ENCODE results near the gene STX7. TPM values are rescaled to one million over a fixed set of nuclear protein-coding genes. Genes with fewer than 3 reads are reported as not detected.
A peak's percentile ranks its signal among the peaks of the same experiment; 100 is the strongest.

Gene STX7
- total and polyA plus RNA-seq, 2 donors, result 39.7 to 41.1 TPM

GRCh38 chr6:132524646-132525045 lies 11.7 kb upstream of the STX7 start:
- no peak overlapping the region for H3K27ac ChIP-seq (ENCODE audit: low read depth)
- WGBS, result 73% methylated on average over 5 of the region's 5 CpGs
- H3K4me3 ChIP-seq (ENCODE audit: low read depth, low read length), result no peak overlapping the region
- H3K36me3 ChIP-seq (ENCODE audit: insufficient read depth), result no peaks in the 10 kb centered on the region
- no peaks in the 10 kb centered on the region for H3K4me1 ChIP-seq (ENCODE audit: insufficient read depth)
- no peak for DNase-seq (ENCODE audit: extremely low spot score)

GRCh38 chr6:132520953-132521352 lies 8.0 kb upstream of the STX7 start:
- no peak overlapping the region for H3K27ac ChIP-seq (ENCODE audit: low read depth)
- H3K4me3 ChIP-seq (ENCODE audit: low read depth, low read length), result no peak overlapping the region
- no peaks in the 10 kb centered on the region for H3K4me1 ChIP-seq (ENCODE audit: insufficient read depth)
- no peaks in the 10 kb centered on the region for H3K36me3 ChIP-seq (ENCODE audit: insufficient read depth)
- no peak for DNase-seq (ENCODE audit: extremely low spot score)
- 48% methylated on average over 2 of the region's 2 CpGs for WGBS

- peaks cover 2% of the 10 kb centered on the region for H3K4me1 ChIP-seq (ENCODE audit: insufficient read depth)
- H3K27ac ChIP-seq (ENCODE audit: low read depth), result no peak overlapping the region
- H3K36me3 ChIP-seq (ENCODE audit: insufficient read depth), result no peaks in the 10 kb centered on the region
- DNase-seq (ENCODE audit: extremely low spot score), result no peak
- no peak overlapping the region for H3K4me3 ChIP-seq (ENCODE audit: low read depth, low read length)
- 51% methylated on average over 2 of the region's 2 CpGs for WGBS
These were observed 2.5 kb upstream of the STX7 start for GRCh38 chr6:132515386-132515785.

GRCh38 chr6:132513831-132514545 lies 1.1 kb upstream of the STX7 start:
- 56% methylated on average over 3 of the region's 3 CpGs for WGBS
- Histone ChIP-seq H3K4me1 (ENCODE audit: insufficient read depth) (peaks cover 2% of the 10 kb centered on the region), H3K27ac (ENCODE audit: low read depth) (no peak overlapping the region), H3K4me3 (ENCODE audit: low read depth, low read length) (no peak overlapping the region), H3K36me3 (ENCODE audit: insufficient read depth) (no peaks in the 10 kb centered on the region)
- no peak for DNase-seq (ENCODE audit: extremely low spot score)

GRCh38 chr6:132512342-132512637 lies 626 bp downstream of the STX7 start:
- under 1% methylated on average over 7 of the region's 7 CpGs for WGBS
- Histone ChIP-seq H3K27ac (ENCODE audit: low read depth) (peak overlapping the region; percentile 89), H3K4me1 (ENCODE audit: insufficient read depth) (peaks cover 2% of the 10 kb centered on the region), H3K4me3 (ENCODE audit: low read depth, low read length) (peak overlapping the region; percentile 96), H3K36me3 (ENCODE audit: insufficient read depth) (no peaks in the 10 kb centered on the region)
- no peak for DNase-seq (ENCODE audit: extremely low spot score)

- no peak overlapping the region for H3K27ac ChIP-seq (ENCODE audit: low read depth)
- H3K4me3 ChIP-seq (ENCODE audit: low read depth, low read length), result peak overlapping the region; percentile 31
- DNase-seq (ENCODE audit: extremely low spot score), result no peak
- WGBS, result 37% methylated on average over 2 of the region's 2 CpGs
- H3K36me3 ChIP-seq (ENCODE audit: insufficient read depth), result no peaks in the 10 kb centered on the region
- H3K4me1 ChIP-seq (ENCODE audit: insufficient read depth), result peaks cover 2% of the 10 kb centered on the region
These were observed 1.1 kb downstream of the STX7 start for GRCh38 chr6:132511831-132512220.

GRCh38 chr6:132511210-132511830 lies 1.6 kb downstream of the STX7 start:
- no peak overlapping the region for H3K4me3 ChIP-seq (ENCODE audit: low read depth, low read length)
- H3K4me1 ChIP-seq (ENCODE audit: insufficient read depth), result peaks cover 2% of the 10 kb centered on the region
- DNase-seq (ENCODE audit: extremely low spot score), result no peak
- WGBS, result 53% methylated on average over 4 of the region's 4 CpGs
- H3K36me3 ChIP-seq (ENCODE audit: insufficient read depth), result no peaks in the 10 kb centered on the region
- H3K27ac ChIP-seq (ENCODE audit: low read depth), result no peak overlapping the region

- Histone ChIP-seq H3K36me3 (ENCODE audit: insufficient read depth) (no peaks in the 10 kb centered on the region), H3K27ac (ENCODE audit: low read depth) (no peak overlapping the region), H3K4me3 (ENCODE audit: low read depth, low read length) (no peak overlapping the region), H3K4me1 (ENCODE audit: insufficient read depth) (peaks cover 2% of the 10 kb centered on the region)
- DNase-seq (ENCODE audit: extremely low spot score), result no peak
- 97% methylated on average over 5 of the region's 5 CpGs for WGBS
These were observed 5.8 kb downstream of the STX7 start for GRCh38 chr6:132506869-132507808.

GRCh38 chr6:132506461-132506860 lies 6.5 kb downstream of the STX7 start:
- H3K4me3 ChIP-seq (ENCODE audit: low read depth, low read length), result no peak overlapping the region
- H3K4me1 ChIP-seq (ENCODE audit: insufficient read depth), result peaks cover 2% of the 10 kb centered on the region
- WGBS, result 60% methylated on average over 2 of the region's 2 CpGs
- no peaks in the 10 kb centered on the region for H3K36me3 ChIP-seq (ENCODE audit: insufficient read depth)
- no peak for DNase-seq (ENCODE audit: extremely low spot score)
- H3K27ac ChIP-seq (ENCODE audit: low read depth), result no peak overlapping the region

GRCh38 chr6:132505158-132505557 lies 7.8 kb downstream of the STX7 start:
- Histone ChIP-seq H3K36me3 (ENCODE audit: insufficient read depth) (no peaks in the 10 kb centered on the region), H3K4me1 (ENCODE audit: insufficient read depth) (no peaks in the 10 kb centered on the region), H3K27ac (ENCODE audit: low read depth) (no peak overlapping the region), H3K4me3 (ENCODE audit: low read depth, low read length) (no peak overlapping the region)
- no peak for DNase-seq (ENCODE audit: extremely low spot score)
- 95% methylated on average over 1 of the region's 1 CpG for WGBS

- H3K4me1 ChIP-seq (ENCODE audit: insufficient read depth), result no peaks in the 10 kb centered on the region
- H3K4me3 ChIP-seq (ENCODE audit: low read depth, low read length), result no peak overlapping the region
- 70% methylated on average over 5 of the region's 5 CpGs for WGBS
- no peak overlapping the region for H3K27ac ChIP-seq (ENCODE audit: low read depth)
- no peak for DNase-seq (ENCODE audit: extremely low spot score)
- H3K36me3 ChIP-seq (ENCODE audit: insufficient read depth), result no peaks in the 10 kb centered on the region
These were observed 8.2 kb downstream of the STX7 start for GRCh38 chr6:132504757-132505156.

- no peak for DNase-seq (ENCODE audit: extremely low spot score)
- H3K36me3 ChIP-seq (ENCODE audit: insufficient read depth), result no peaks in the 10 kb centered on the region
- WGBS, result 58% methylated on average over 4 of the region's 4 CpGs
- H3K4me3 ChIP-seq (ENCODE audit: low read depth, low read length), result no peak overlapping the region
- no peak overlapping the region for H3K27ac ChIP-seq (ENCODE audit: low read depth)
- no peaks in the 10 kb centered on the region for H3K4me1 ChIP-seq (ENCODE audit: insufficient read depth)
These were observed 13.2 kb downstream of the STX7 start for GRCh38 chr6:132499757-132500156.

- 88% methylated on average over 3 of the region's 3 CpGs for WGBS
- H3K36me3 ChIP-seq (ENCODE audit: insufficient read depth), result no peaks in the 10 kb centered on the region
These were observed 14.3 kb downstream of the STX7 start for GRCh38 chr6:132498638-132499037.

More at GRCh38 chr6:132498638-132499037, 14.3 kb downstream of the STX7 start:
- Histone ChIP-seq H3K4me3 (ENCODE audit: low read depth, low read length) (no peak overlapping the region), H3K27ac (ENCODE audit: low read depth) (no peak overlapping the region), H3K4me1 (ENCODE audit: insufficient read depth) (no peaks in the 10 kb centered on the region)
- no peak for DNase-seq (ENCODE audit: extremely low spot score)

All from urinary bladder (tissue), 4 donors.